WTC11 (cell line): ENCODE measurements around the gene SPOPL.

Source experiments
- TP53 ChIP-seq: sonication (generic); formaldehyde crosslinking; IDR thresholded peaks from 2 replicates; pipeline ENCODE4 v1.8.1; 2023; ENCODE audit warnings: mild to moderate bottlenecking, missing genetic modification reagents
- ZNF121 ChIP-seq: sonication (generic); formaldehyde crosslinking; IDR thresholded peaks from 2 replicates; pipeline ENCODE4 v1.8.0; 2023; ENCODE audit warnings: missing genetic modification reagents

DNA sequence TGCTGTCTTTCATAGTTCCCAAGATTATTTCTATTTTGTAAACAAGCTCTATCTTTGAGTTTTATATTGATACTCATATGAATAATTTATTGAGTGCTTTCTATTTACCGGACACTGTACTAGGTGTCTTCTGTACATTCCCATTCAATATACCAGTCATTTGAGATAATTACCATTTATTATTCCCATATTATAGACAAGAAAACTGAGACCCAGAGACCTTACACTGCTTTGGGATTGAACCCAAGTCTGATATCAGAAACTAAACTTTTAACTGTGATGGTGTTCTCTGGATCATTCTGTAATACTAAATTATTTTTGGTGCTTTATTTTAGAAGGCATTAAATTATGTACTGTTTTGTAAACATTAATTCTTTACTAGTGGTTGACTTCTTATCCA lies 17.3 kb downstream of the SPOPL start:
- TF ChIP-seq ZNF121 (CRISPR knock-in tag) (no peak), TP53 (CRISPR knock-in tag) (no peak)
